ENCODE results near the gene SH3RF1. TPM values are rescaled to one million over a fixed set of nuclear protein-coding genes. Genes with fewer than 3 reads are reported as not detected.

The SH3RF1 gene
- total RNA-seq, 1 donor from 2014 or later: 8.8 TPM

DNA sequence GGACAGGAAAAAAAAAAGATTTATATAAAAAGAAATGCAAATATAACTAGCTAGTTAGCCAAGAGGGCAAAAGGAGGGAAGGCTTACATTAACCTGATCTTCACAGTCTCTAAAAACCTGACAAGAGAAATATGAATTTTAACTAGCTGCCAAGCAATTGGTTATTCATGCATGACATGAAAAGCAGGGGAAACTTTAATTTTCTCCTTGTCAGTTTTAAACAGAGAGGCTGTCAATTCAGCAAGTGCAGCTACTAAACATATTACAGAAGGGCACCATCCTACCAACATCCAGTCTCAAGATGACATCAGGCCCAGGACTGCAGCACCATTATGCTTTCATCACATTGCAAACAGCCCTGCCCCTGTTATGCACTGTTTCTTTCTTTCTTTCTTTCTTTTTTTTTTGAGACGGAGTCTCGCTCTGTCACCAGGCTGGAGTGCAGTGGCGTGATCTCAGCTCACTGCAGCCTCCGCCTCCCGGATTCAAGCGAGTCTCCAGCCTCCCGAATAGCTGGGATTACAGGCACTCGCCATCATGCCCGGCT is 221.8 kb downstream of the SH3RF1 start:
- ATAC-seq (no peak), DNase-seq (ENCODE audit: missing footprints) (no peak)
- intact Hi-C loops (cut with DNase I): no loop called here

- no peak for DNase-seq (ENCODE audit: missing footprints)
- no peak for ATAC-seq
Observed at GRCh38 chr4:169047956-169048355, 222.8 kb downstream of the SH3RF1 start.

GRCh38 chr4:169045862-169046584 is 224.7 kb downstream of the SH3RF1 start:
- peak; percentile 35 for ATAC-seq
- DNase-seq (ENCODE audit: missing footprints): no peak
- intact Hi-C loops (cut with DNase I): no loop called here

More at GRCh38 chr4:169047956-169048355, 222.8 kb downstream of the SH3RF1 start:
- intact Hi-C loops (cut with DNase I): no loop called here

- intact Hi-C loops (cut with DNase I): no loop called here
- ATAC-seq (no peak), DNase-seq (ENCODE audit: missing footprints) (no peak)
Observed at GRCh38 chr4:169044714-169045447, 225.9 kb downstream of the SH3RF1 start.
